Spleen (tissue), 11 donors: ENCODE data around the gene MXRA7. TPM values are rescaled to one million over a fixed set of nuclear protein-coding genes. Genes with fewer than 3 reads are reported as not detected.
"Not testable (repeated sequence)": the region's sequence is repeated elsewhere in the genome, so short reads cannot be mapped to it uniquely, and the experiment has no call there.

Source experiments
- DNase-seq: peaks from one replicate; pipeline ENCODE4 v3.0.0-alpha.2; 2020
- H3K27ac ChIP-seq, 8 donors: fragments of 200-600 bp; sonication (generic) in 7 of 8; 1 replicate in 4 of 8; 2 replicates in 4 of 8; pipeline versions ENCODE4 v1.5.0 to v1.8.0; 2016 to 2021; ENCODE audit warnings: inconsistent platforms in 4 of 8, mild to moderate bottlenecking in 4 of 8, moderate library complexity in 1 of 8
- H3K27me3 ChIP-seq, 7 donors: fragments of 200-600 bp; sonication (generic) in 6 of 7; replicated peaks in 1 of 7; 1 replicate in 4 of 7; 2 replicates in 3 of 7; pipeline versions ENCODE4 v1.5.0 to v1.8.0; 2016 to 2021; ENCODE audit warnings: inconsistent platforms in 3 of 7, mild to moderate bottlenecking in 1 of 7
- H3K36me3 ChIP-seq, 6 donors: fragments of 200-600 bp; sonication (generic) in 5 of 6; 1 replicate in 4 of 6; 2 replicates in 2 of 6; pipeline versions ENCODE4 v1.5.0 to v1.8.0; 2016 to 2021; ENCODE audit warnings: inconsistent platforms in 2 of 6
- H3K4me1 ChIP-seq, 6 donors: fragments of 200-600 bp; sonication (generic) in 5 of 6; 1 replicate in 3 of 6; 2 replicates in 3 of 6; pipeline versions ENCODE4 v1.5.0 to v1.8.0; 2016 to 2021; ENCODE audit warnings: inconsistent platforms in 3 of 6
- H3K4me3 ChIP-seq, 8 donors: fragments of 200-600 bp; sonication (generic) in 7 of 8; 1 replicate in 4 of 8; 2 replicates in 4 of 8; pipeline versions ENCODE4 v1.5.0 to v1.8.0; 2016 to 2021; ENCODE audit warnings: inconsistent platforms in 4 of 8, mild to moderate bottlenecking in 4 of 8, moderate library complexity in 2 of 8
- H3K9me3 ChIP-seq, 8 donors: fragments of 200-600 bp; sonication (generic) in 7 of 8; 1 replicate in 4 of 8; 2 replicates in 4 of 8; pipeline versions ENCODE4 v1.5.0 to v1.8.0; 2016 to 2021; ENCODE audit warnings: inconsistent platforms in 4 of 8
- POLR2A ChIP-seq, 3 donors: fragments of 450-650 bp; IDR thresholded peaks; one replicate each; pipeline ENCODE4 v1.5.1; 2017; ENCODE audit warnings: antibody characterized with exemption in 3 of 3, mild to moderate bottlenecking in 1 of 3
- POLR2AphosphoS5 ChIP-seq, 3 donors: sonication (generic); formaldehyde crosslinking; IDR thresholded peaks; one replicate each; pipeline ENCODE4 v1.5.1; 2017; ENCODE audit warnings: antibody characterized with exemption in 3 of 3
- WGBS, 5 donors: extraction: QIAGEN DNeasy Blood & Tissue Kit in 3 of 5; methylation state at CpG; one replicate each; pipeline versions ENCODE4 v1.1.5 to v1.1.7; 2013 to 2018; 5-methylcytosine and 5-hydroxymethylcytosine counted together
- intact Hi-C: fragments of 100-400 bp; cut with DNase I; formaldehyde crosslinking; loops from one replicate; pipeline ENCODE4 v1.15.0; 2023; ENCODE audit warnings: low total_unique reads
- polyA plus RNA-seq, 3 donors: library from polyadenylated mRNA; stranded (reverse); fragments of 200-250 nt; gene quantifications; one replicate each; pipeline ENCODE4 v1.2.1, GENCODE V29; 2013
- total RNA-seq, 7 donors: library from RNA; depleted of rRNA in 3 of 7; stranded (reverse); fragments of >200 nt in 3 of 7; fragmentation: NEBNext Ultra II Directional in 4 of 7; extraction: Animal tissue kit (Norgen Biotek cat#: 25700) in 4 of 7; gene quantifications; one replicate each; pipeline versions ENCODE4 v1.1.0 to v1.2.1, GENCODE V29; 2016 to 2021
- TF ChIP-seq, protein P1 (sequence below), 11 experiments: fragments of 200-600 bp in 7 of 11; fragments of 450-650 bp in 4 of 11; sonication (generic) in 4 of 11; IDR thresholded peaks in 8 of 11; conservative IDR thresholded peaks in 3 of 11; 1 replicate in 7 of 11; 2 replicates in 4 of 11; pipeline versions ENCODE4 v1.4.0 to v1.8.0; 2016 to 2021; ENCODE audit warnings: antibody characterized with exemption in 11 of 11, inconsistent platforms in 4 of 11, mild to moderate bottlenecking in 1 of 11
- donor health status: healthy with polysubstance abuse.
- donor health status: DM: no; HTN: no; CAD: no; lungs with moderate emphysema.
- donor health status: DM: no; HTN: no; CAD: no.
- donor health status: Bipolar disorder and iron deficiency.
- donor health status: healthy.
- donor health status: DM: no; HTN: no; CAD: no.
- donor health status: DM: yes; HTN: yes; CAD: no.

Gene MXRA7
- total and polyA plus RNA-seq, 10 donors, result 37.8 to 172 (median 117) TPM

DNA sequence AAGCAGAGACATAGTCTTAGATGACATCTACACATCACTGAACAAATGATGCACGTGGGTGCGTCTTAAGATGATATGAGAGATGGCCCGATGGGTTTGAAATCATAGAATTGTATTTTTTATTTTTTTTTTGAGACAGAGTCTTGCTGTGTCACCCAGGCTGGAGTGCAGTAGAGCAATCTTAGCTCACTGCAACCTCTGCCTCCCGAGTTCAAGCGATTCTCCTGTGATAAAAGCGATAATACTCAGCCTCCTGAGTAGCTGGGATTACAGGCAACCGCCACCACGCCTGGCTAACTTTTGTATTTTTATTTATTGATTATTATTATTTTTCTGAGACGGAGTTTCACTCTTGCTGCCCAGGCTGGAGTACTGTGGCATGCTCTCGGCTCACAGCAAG is 72.5 kb downstream of the MXRA7 start:
- H3K4me3 ChIP-seq, result no peak overlapping the region
- WGBS, 5 donors, result 87 to 93% (median 91%) methylated on average over 10 of the region's 10 CpGs
- H3K27me3 ChIP-seq, result no peaks in the 10 kb centered on the region
- no peaks in the 10 kb centered on the region for H3K9me3 ChIP-seq
- peaks cover 0 to 29% (median 9%) of the 10 kb centered on the region in 6 donors for H3K4me1 ChIP-seq
- intact Hi-C loops, result no loop called here
- H3K27ac ChIP-seq, result peak overlapping the region in 1 of 8 donors; percentile 0
- H3K36me3 ChIP-seq, result no peaks in the 10 kb centered on the region
- DNase-seq, result no peak
- no peak for TF ChIP-seq POLR2AphosphoS5 (IDR thresholded peaks at IDR 0.05)
- TF ChIP-seq, protein P1, sequence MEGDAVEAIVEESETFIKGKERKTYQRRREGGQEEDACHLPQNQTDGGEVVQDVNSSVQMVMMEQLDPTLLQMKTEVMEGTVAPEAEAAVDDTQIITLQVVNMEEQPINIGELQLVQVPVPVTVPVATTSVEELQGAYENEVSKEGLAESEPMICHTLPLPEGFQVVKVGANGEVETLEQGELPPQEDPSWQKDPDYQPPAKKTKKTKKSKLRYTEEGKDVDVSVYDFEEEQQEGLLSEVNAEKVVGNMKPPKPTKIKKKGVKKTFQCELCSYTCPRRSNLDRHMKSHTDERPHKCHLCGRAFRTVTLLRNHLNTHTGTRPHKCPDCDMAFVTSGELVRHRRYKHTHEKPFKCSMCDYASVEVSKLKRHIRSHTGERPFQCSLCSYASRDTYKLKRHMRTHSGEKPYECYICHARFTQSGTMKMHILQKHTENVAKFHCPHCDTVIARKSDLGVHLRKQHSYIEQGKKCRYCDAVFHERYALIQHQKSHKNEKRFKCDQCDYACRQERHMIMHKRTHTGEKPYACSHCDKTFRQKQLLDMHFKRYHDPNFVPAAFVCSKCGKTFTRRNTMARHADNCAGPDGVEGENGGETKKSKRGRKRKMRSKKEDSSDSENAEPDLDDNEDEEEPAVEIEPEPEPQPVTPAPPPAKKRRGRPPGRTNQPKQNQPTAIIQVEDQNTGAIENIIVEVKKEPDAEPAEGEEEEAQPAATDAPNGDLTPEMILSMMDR (IDR thresholded peaks at IDR 0.05 in 8 of 11, conservative IDR thresholded peaks at IDR 0.05 in 3 of 11), result no peak

DNA sequence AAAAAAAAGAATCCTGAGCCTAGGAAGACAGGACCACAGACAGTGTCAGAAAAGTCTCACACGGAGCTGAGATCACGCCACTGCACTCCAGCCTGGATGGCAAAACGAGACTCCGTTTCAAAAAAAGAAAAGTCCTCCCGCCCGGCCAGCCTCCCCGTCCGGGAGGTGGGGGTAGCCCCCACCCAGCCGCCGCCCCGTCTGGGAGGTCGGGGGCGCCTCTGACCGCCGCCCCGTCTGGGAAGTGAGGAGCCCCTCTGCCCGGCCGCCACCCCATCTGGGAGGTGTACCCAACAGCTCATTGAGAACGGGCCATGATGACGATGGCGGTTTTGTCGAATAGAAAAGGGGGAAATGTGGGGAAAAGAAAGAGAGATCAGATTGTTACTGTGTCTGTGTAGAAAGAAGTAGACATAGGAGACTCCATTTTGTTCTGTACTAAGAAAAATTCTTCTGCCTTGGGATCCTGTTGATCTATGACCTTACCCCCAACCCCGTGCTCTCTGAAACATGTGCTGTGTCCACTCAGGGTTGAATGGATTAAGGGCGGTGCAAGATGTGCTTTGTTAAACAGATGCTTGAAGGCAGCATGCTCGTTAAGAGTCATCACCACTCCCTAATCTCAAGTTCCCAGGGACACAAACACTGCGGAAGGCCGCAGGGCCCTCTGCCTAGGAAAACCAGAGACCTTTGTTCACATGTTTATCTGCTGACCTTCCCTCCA is 74.1 kb downstream of the MXRA7 start:
- H3K9me3 ChIP-seq, intact Hi-C loops, H3K4me3 ChIP-seq, H3K36me3 ChIP-seq, H3K27me3 ChIP-seq, H3K27ac ChIP-seq, DNase-seq: not testable (repeated sequence)
- WGBS, 5 donors, result 80 to 89% (median 86%) methylated on average over 19 to 22 of the region's 27 CpGs
- H3K4me1 ChIP-seq, result peaks cover 0 to 29% (median 10%) of the 10 kb centered on the region in 6 donors

DNA sequence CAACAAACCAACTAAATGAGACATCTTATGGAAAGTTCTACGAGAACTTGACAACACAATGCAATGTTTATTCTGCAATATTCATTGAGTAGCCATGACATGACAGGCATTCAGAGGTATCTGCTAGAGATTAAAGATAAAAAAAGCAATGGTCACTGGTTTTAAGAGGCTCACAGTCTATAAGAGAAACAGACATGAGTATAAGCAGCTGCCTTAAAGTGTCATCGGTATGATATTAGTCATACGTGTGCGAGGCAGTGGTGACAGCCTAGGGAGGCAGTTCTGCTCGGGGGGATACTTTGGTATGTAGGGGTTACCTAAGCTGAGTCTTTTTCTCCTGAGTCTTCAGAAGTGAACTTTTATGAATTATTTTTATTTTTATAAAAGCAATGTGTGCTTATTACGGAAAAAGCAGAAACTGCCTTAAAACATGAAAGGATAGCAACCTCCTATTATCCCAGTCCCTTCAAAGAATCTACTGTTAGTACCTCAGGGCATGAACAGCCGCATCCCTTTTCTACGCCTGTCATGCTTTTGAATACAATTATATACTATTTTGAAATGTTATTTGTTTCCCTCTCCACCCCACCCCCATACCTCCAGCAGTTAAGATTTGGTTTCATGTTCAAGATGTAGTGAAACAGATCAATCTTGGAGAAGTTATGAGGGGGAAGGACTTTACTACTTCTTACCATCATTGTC is 75.0 kb downstream of the MXRA7 start:
- Histone ChIP-seq H3K4me3 (no peak overlapping the region), H3K9me3 (no peaks in the 10 kb centered on the region), H3K4me1 (peaks cover 0 to 25% (median 7%) of the 10 kb centered on the region in 6 donors), H3K27me3 (no peaks in the 10 kb centered on the region), H3K27ac (no peak overlapping the region), H3K36me3 (no peaks in the 10 kb centered on the region)
- 80 to 92% (median 88%) methylated on average over 8 of the region's 8 CpGs for WGBS, 5 donors
- no peak for TF ChIP-seq POLR2A (IDR thresholded peaks at IDR 0.05)
- TF ChIP-seq, protein P1 (IDR thresholded peaks at IDR 0.05 in 8 of 11, conservative IDR thresholded peaks at IDR 0.05 in 3 of 11), result no peak
- no peak for TF ChIP-seq POLR2AphosphoS5 (IDR thresholded peaks at IDR 0.05)
- intact Hi-C loops, result no loop called here
- no peak for DNase-seq

DNA sequence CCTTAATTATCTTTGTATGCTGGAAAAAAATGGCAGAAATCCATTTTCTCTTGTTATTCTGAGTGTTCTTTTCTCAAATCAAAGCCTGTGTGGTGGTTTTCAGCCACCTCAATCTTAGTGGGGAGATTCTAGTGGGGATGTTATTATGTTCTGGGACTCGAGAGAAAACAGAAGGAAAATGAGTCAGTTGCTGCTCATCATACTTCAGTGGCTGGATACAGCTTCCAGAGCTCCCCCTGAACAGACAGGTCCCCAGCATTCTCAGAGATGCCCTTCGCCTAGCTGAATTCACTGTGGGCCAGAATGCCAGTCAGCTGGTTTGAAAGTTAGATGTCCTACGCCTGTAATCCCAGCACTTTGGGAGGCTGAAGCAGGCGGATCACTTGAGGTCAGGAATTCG is 75.7 kb downstream of the MXRA7 start:
- Histone ChIP-seq H3K4me1 (peaks cover 0 to 22% (median 4%) of the 10 kb centered on the region in 6 donors), H3K27ac (no peak overlapping the region), H3K36me3 (no peaks in the 10 kb centered on the region), H3K4me3 (no peak overlapping the region), H3K27me3 (no peaks in the 10 kb centered on the region), H3K9me3 (no peaks in the 10 kb centered on the region)
- WGBS, 5 donors, result 79 to 95% (median 87%) methylated on average over 5 of the region's 5 CpGs
- intact Hi-C loops, result no loop called here
- DNase-seq, result no peak
- no peak for TF ChIP-seq POLR2AphosphoS5 (IDR thresholded peaks at IDR 0.05)
- no peak for TF ChIP-seq POLR2A (IDR thresholded peaks at IDR 0.05)
- TF ChIP-seq, protein P1 (IDR thresholded peaks at IDR 0.05 in 8 of 11, conservative IDR thresholded peaks at IDR 0.05 in 3 of 11), result no peak
